ENCODE results near the gene CNKSR3. TPM values are rescaled to one million over a fixed set of nuclear protein-coding genes. Genes with fewer than 3 reads are reported as not detected.

CNKSR3 gene
- total RNA-seq, 1 experiment from 2014 or later: 5.6 TPM

DNA sequence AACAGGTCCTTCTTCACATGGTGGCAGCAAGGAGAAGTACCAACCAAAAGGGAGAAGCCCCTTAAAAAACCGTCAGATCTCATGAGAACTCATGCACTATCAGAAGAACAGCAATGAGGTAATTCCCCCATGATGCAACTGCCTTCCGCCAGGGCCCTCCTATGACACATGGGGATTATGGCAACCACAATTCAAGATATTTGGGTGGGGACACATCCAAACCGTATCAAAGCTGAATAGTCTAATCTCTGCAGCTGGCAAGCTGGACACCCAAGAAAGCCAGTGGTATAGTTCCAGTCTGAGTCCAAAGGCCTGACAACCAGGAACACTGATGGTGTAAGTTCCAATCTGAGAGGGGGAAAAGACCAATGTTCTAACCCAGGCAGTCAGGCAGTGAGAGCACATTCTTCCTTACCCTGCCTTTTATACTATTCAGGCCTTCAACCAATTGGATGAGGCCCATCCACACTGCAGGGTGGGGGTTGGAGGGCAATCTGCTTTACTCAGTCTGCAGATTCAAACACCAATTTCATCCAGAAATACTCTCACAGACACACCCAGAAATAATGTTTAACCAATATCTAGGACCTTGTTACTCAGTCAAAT is 17.9 kb upstream of the CNKSR3 start:
- H3T11ph ChIP-seq (ENCODE audit: low read length): no peak overlapping the region
- no peak overlapping the region for H3K23ac ChIP-seq (ENCODE audit: insufficient read length, low read depth, low read length)
- no peaks in the 10 kb centered on the region for H3K23me2 ChIP-seq (ENCODE audit: insufficient read length, low read depth, low read length, poor library complexity, severe bottlenecking)
- H4K20me1 ChIP-seq (ENCODE audit: control insufficient read depth, insufficient read depth, insufficient read length): no peaks in the 10 kb centered on the region
- H2BK120ac ChIP-seq (ENCODE audit: low read depth, low read length, poor library complexity, severe bottlenecking): no peak overlapping the region
- no peak for DNase-seq
- no peak overlapping the region for H3K9ac ChIP-seq (ENCODE audit: extremely low read depth, insufficient read length, low read length)
- H3K9me3 ChIP-seq (ENCODE audit: control insufficient read depth, low read depth, low read length): no peaks in the 10 kb centered on the region
- H2BK12ac ChIP-seq (ENCODE audit: insufficient read length, low read depth, low read length): no peak overlapping the region
- H3K18ac ChIP-seq (ENCODE audit: insufficient read length, low read depth, low read length): no peak overlapping the region
- H3K4me2 ChIP-seq (ENCODE audit: insufficient read depth, insufficient read length, low read length): no peak overlapping the region
- H3K79me2 ChIP-seq (ENCODE audit: insufficient read depth, low read length): no peaks in the 10 kb centered on the region
- H3K27me3 ChIP-seq (ENCODE audit: insufficient read depth, low read length): no peaks in the 10 kb centered on the region
- Mint-ChIP-seq H3K27me3 (ENCODE audit: low read depth) (no peaks in the 10 kb centered on the region; the same call in none of the 2 replicates), H3K36me3 (ENCODE audit: insufficient read depth in 1 of 3, low read depth in 3 of 3) (no peaks in the 10 kb centered on the region; a peak in 1 of 7 replicates), H3K4me1 (no peaks in the 10 kb centered on the region), H3K4me3 (no peak overlapping the region), H3K27ac (no peak overlapping the region), H3K9me3 (no peaks in the 10 kb centered on the region; a peak in 1 of 5 replicates)
- H3K27ac ChIP-seq (ENCODE audit: insufficient read length, low read depth, low read length): no peak overlapping the region
- no peak overlapping the region for H3K14ac ChIP-seq (ENCODE audit: insufficient read depth, low read length)
- H4K5ac ChIP-seq (ENCODE audit: insufficient read length, low read depth, low read length): no peak overlapping the region
- no peaks in the 10 kb centered on the region for H3K4me1 ChIP-seq (ENCODE audit: insufficient read depth, low read length)
- no peak overlapping the region for H4K91ac ChIP-seq (ENCODE audit: insufficient read length, low read depth, low read length)
- H2BK20ac ChIP-seq (ENCODE audit: low read depth, low read length, poor library complexity, severe bottlenecking): no peak overlapping the region
- H2BK15ac ChIP-seq (ENCODE audit: low read depth, low read length): no peak overlapping the region
- H3K56ac ChIP-seq (ENCODE audit: insufficient read length, low read depth, low read length): no peak overlapping the region
- TF ChIP-seq, protein P1, sequence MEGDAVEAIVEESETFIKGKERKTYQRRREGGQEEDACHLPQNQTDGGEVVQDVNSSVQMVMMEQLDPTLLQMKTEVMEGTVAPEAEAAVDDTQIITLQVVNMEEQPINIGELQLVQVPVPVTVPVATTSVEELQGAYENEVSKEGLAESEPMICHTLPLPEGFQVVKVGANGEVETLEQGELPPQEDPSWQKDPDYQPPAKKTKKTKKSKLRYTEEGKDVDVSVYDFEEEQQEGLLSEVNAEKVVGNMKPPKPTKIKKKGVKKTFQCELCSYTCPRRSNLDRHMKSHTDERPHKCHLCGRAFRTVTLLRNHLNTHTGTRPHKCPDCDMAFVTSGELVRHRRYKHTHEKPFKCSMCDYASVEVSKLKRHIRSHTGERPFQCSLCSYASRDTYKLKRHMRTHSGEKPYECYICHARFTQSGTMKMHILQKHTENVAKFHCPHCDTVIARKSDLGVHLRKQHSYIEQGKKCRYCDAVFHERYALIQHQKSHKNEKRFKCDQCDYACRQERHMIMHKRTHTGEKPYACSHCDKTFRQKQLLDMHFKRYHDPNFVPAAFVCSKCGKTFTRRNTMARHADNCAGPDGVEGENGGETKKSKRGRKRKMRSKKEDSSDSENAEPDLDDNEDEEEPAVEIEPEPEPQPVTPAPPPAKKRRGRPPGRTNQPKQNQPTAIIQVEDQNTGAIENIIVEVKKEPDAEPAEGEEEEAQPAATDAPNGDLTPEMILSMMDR (conservative IDR thresholded peaks at IDR 0.05): no peak
- H3K79me1 ChIP-seq (ENCODE audit: insufficient read depth, low read depth, low read length, poor library complexity, severe bottlenecking): no peaks in the 10 kb centered on the region
- no peak overlapping the region for H3K4ac ChIP-seq (ENCODE audit: low read depth, low read length)
- WGBS (ENCODE audit: extremely low coverage, insufficient read length, low lambda C conversion rate): no CpG with 5 or more reads among the region's 3 CpGs
- no peak overlapping the region for H2AFZ ChIP-seq (ENCODE audit: low read length)
- no peak overlapping the region for H2BK5ac ChIP-seq (ENCODE audit: insufficient read length, low read length)
- no peak overlapping the region for H4K8ac ChIP-seq (replicated peaks; ENCODE audit: insufficient read length, low read depth, low read length)
- no peak overlapping the region for H2AK5ac ChIP-seq (ENCODE audit: insufficient read length, low read length)

Measured in H9 (cell line).